GM12878 (cell line): ENCODE data around the gene INHBE. TPM values are rescaled to one million over a fixed set of nuclear protein-coding genes. Genes with fewer than 3 reads are reported as not detected.

ENCODE experiments used
- ATAC-seq: fragments of 200-7000 bp; cut with Tn5 transposase; 3 replicates; pipeline ENCODE4 v1.9.1; 2020; ENCODE audit warnings: mild to moderate bottlenecking, moderate library complexity
- BruUV-seq: library from RNA; stranded (reverse); fragments of 400-500 nt; replicated peaks from 2 replicates; lab custom pipeline; 2021; lab: Mats Ljungman, UMichigan
- CTCF ChIA-PET: fragments of 300-600 bp; sonication (Branson Sonifier 250); formaldehyde crosslinking; extraction: SDS; loops from one replicate; lab custom pipeline; 2021; ENCODE audit warnings: inconsistent platforms; lab: Yijun Ruan, JAX
- POLR2A ChIA-PET: fragments of 350-600 bp; formaldehyde crosslinking; extraction: SDS; loops from one replicate; lab custom pipeline; 2021; ENCODE audit warnings: inconsistent platforms; lab: Charles Lee
- RAD21 ChIA-PET: fragments of 300-600 bp; sonication (Branson Sonifier 250); formaldehyde crosslinking; loops from one replicate; lab custom pipeline; 2023; ENCODE audit warnings: antibody characterized with exemption; ENCODE audit not compliant: unreplicated experiment; lab: Charles Lee
- SMC1A ChIA-PET: fragments of 300-600 bp; sonication (Branson Sonifier 250); formaldehyde crosslinking; loops from one replicate; lab custom pipeline; 2023; ENCODE audit not compliant: unreplicated experiment, uncharacterized antibody; lab: Charles Lee
- DNase-seq: peaks from one replicate; pipeline ENCODE4 v3.0.0-alpha.2; 2011; ENCODE audit warnings: low read depth, low spot score
- FAIRE-seq: peaks from 3 replicates; lab custom pipeline; 2011; peaks lifted over from hg19 to GRCh38; lab: Jason Lieb, UNC
- H2AFZ ChIP-seq: 2 replicates; pipeline ENCODE4 v1.6.0; 2011; ENCODE audit warnings: low read depth, low read length, control low read depth; ENCODE audit not compliant: control insufficient read depth
- H3K27ac ChIP-seq: 2 replicates; pipeline ENCODE4 v1.5.1; 2011; ENCODE audit warnings: control low read depth; ENCODE audit not compliant: control insufficient read depth, insufficient read depth
- H3K27me3 ChIP-seq, 2 experiments: replicated peaks in 1 of 2; 2 replicates each; pipeline versions ENCODE4 v1.6.0 to v1.6.1; 2011; ENCODE audit warnings: low read length in 1 of 2; ENCODE audit not compliant: control insufficient read depth in 2 of 2, insufficient read depth in 2 of 2
- H3K36me3 ChIP-seq, 2 experiments: 2 replicates each; pipeline ENCODE4 v1.5.1; 2011; ENCODE audit warnings: low read length in 1 of 2; ENCODE audit not compliant: control insufficient read depth in 2 of 2, insufficient read depth in 2 of 2
- H3K4me1 ChIP-seq: 2 replicates; pipeline ENCODE4 v1.6.1; 2011; ENCODE audit warnings: mild to moderate bottlenecking, low read length, moderate library complexity, mixed read lengths; ENCODE audit not compliant: control insufficient read depth, insufficient read depth
- H3K4me2 ChIP-seq: 2 replicates; pipeline ENCODE4 v1.6.0; 2011; ENCODE audit warnings: control low read depth; ENCODE audit not compliant: control insufficient read depth, insufficient read depth
- H3K4me3 ChIP-seq: fragments of 200-600 bp; sonication (generic); 2 replicates; pipeline ENCODE4 v1.5.1; 2016
- H3K79me2 ChIP-seq: 2 replicates; pipeline ENCODE4 v1.6.0; 2011; ENCODE audit warnings: low read length; ENCODE audit not compliant: control insufficient read depth, insufficient read depth
- H3K9ac ChIP-seq: 2 replicates; pipeline ENCODE4 v1.8.0; 2011; ENCODE audit warnings: low read length, control low read depth, mixed read lengths; ENCODE audit not compliant: control insufficient read depth, insufficient read depth
- H3K9me3 ChIP-seq: replicated peaks from 3 replicates; pipeline ENCODE4 v1.5.1; 2011; ENCODE audit warnings: mild to moderate bottlenecking, low read length; ENCODE audit not compliant: control insufficient read depth, insufficient read depth
- H4K20me1 ChIP-seq: 2 replicates; pipeline ENCODE4 v1.6.0; 2011; ENCODE audit not compliant: control insufficient read depth, insufficient read depth
- CHD1 ChIP-seq: IDR thresholded peaks from 2 replicates; pipeline ENCODE4 v1.6.1; 2012; ENCODE audit warnings: low read depth, low read length, improper control_type of control experiment
- JUND ChIP-seq: IDR thresholded peaks from 2 replicates; pipeline ENCODE4 v1.6.1; 2012; ENCODE audit warnings: low read depth, mild to moderate bottlenecking, low read length, improper control_type of control experiment, moderate library complexity
- KAT2A ChIP-seq: conservative IDR thresholded peaks from 2 replicates; pipeline ENCODE4 v1.6.1; 2011; ENCODE audit warnings: low read depth, low read length; ENCODE audit not compliant: control insufficient read depth
- MTA2 ChIP-seq: fragments of 450-650 bp; IDR thresholded peaks from 2 replicates; pipeline ENCODE4 v1.6.1; 2016; ENCODE audit warnings: low read depth, mild to moderate bottlenecking, moderate library complexity
- NFYA ChIP-seq: IDR thresholded peaks from 2 replicates; pipeline ENCODE4 v1.6.1; 2011; ENCODE audit warnings: low read depth, mild to moderate bottlenecking, low read length, improper control_type of control experiment, borderline replicate concordance
- NFYB ChIP-seq: IDR thresholded peaks from 2 replicates; pipeline ENCODE4 v1.6.1; 2011; ENCODE audit warnings: low read depth, mild to moderate bottlenecking, low read length, improper control_type of control experiment, moderate library complexity; ENCODE audit not compliant: insufficient read depth
- SIN3A ChIP-seq: IDR thresholded peaks from 2 replicates; pipeline ENCODE4 v1.6.1; 2012; ENCODE audit warnings: low read depth, low read length, improper control_type of control experiment
- SMC3 ChIP-seq: IDR thresholded peaks from 2 replicates; pipeline ENCODE4 v1.6.1; 2011; ENCODE audit warnings: low read length, improper control_type of control experiment, borderline replicate concordance
- SREBF1 ChIP-seq: IDR thresholded peaks from 2 replicates; pipeline ENCODE4 v1.6.1; 2012; ENCODE audit warnings: mild to moderate bottlenecking, low read length
- ZSCAN29 ChIP-seq: fragments of 450-650 bp; IDR thresholded peaks from 2 replicates; pipeline ENCODE4 v1.6.1; 2017; ENCODE audit warnings: mild to moderate bottlenecking, moderate library complexity
- WGBS: methylation state at CpG from one replicate; pipeline ENCODE4 v1.1.6; 2016; ENCODE audit warnings: low lambda C conversion rate; ENCODE audit not compliant: insufficient replicate concordance, insufficient coverage; ENCODE audit errors: missing lambda C conversion rate; 5-methylcytosine and 5-hydroxymethylcytosine counted together
- in situ Hi-C: fragments of 300-500 bp; cut with MboI; formaldehyde crosslinking; loops from 9 replicates; pipeline ENCODE4 v1.14.3; 2018; ENCODE audit warnings: mixed read lengths
- intact Hi-C: fragments of 100-400 bp; cut with micrococcal nuclease; formaldehyde crosslinking; loops from one replicate; pipeline ENCODE4 v1.14.2; 2022; ENCODE audit not compliant: unreplicated experiment
- polyA plus RNA-seq, 11 experiments: library from polyadenylated mRNA; depleted of rRNA in 4 of 11; unstranded in 6 of 11; stranded (reverse) in 5 of 11; fragments of >200 nt; fragmentation: Nextera tagmentation in 4 of 11; fragmentation: Illumina TruSeq in 1 of 11; extraction: Ambion mirVana in 4 of 11; extraction: Trizol in 1 of 11; gene quantifications; 1 replicate in 1 of 11; 2 replicates in 10 of 11; pipeline versions ENCODE4 v1.2.1 to v1.2.3, GENCODE V29; 2011 to 2016; ENCODE audit warnings: inconsistent platforms in 2 of 11, missing spikeins in 2 of 11, low read depth in 1 of 11
- total RNA-seq, 4 experiments: library from RNA; depleted of rRNA in 3 of 4; stranded (reverse); fragments of >200 nt in 3 of 4; fragmentation: Illumina TruSeq in 1 of 4; extraction: Trizol in 1 of 4; gene quantifications; 2 replicates each; pipeline versions ENCODE4 v1.2.1 to v1.2.3, GENCODE V29; 2013 to 2021
- TF ChIP-seq, protein P1 (sequence below): IDR thresholded peaks from 2 replicates; pipeline ENCODE4 v1.6.1; 2011; ENCODE audit warnings: low read depth, low read length, improper control_type of control experiment, borderline replicate concordance
- TF ChIP-seq, protein P2 (sequence below): fragments of 450-650 bp; IDR thresholded peaks from 2 replicates; pipeline ENCODE4 v1.6.1; 2018; ENCODE audit warnings: borderline replicate concordance, mild to moderate bottlenecking; ENCODE audit not compliant: partially characterized antibody
- TF ChIP-seq, protein P3 (sequence below): IDR thresholded peaks from 2 replicates; pipeline ENCODE4 v1.6.1; 2012; ENCODE audit warnings: low read depth, low read length, improper control_type of control experiment
- TF ChIP-seq, protein P4 (sequence below): fragments of 150-350 bp; IDR thresholded peaks from 2 replicates; pipeline ENCODE4 v1.6.1; 2014; ENCODE audit warnings: mild to moderate bottlenecking, low read depth, low read length
- TF ChIP-seq, protein P5 (sequence below): fragments of 450-650 bp; IDR thresholded peaks from 2 replicates; pipeline ENCODE4 v1.6.1; 2017; ENCODE audit warnings: antibody characterized with exemption, mild to moderate bottlenecking, moderate library complexity

The INHBE gene
- total and polyA plus RNA-seq, 10 of the 15 experiments (the other 5 are each of a cell fraction or from before 2014, with no cell fraction given), result 0.09 to 2.5 (median 0.37) TPM

DNA sequence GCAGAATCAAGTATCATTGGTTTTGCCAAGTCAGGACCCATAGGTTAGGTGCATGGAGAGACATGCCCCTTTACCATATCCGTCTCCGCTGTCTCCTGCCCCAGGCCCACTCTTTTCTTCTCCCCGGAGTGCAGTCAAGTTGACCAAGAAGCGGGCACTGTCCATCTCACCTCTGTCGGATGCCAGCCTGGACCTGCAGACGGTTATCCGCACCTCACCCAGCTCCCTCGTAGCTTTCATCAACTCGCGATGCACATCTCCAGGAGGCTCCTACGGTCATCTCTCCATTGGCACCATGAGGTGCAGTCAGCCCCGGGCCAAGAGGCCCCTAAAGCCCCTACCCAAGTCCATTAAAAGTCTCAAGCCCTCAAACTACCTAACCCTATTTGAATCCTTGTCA, 9.5 kb downstream of the INHBE start:
- intact Hi-C loops, result loop anchor here (5.0 kb wide), 1 partner anchor 58 kb away; the partner anchor contains the start of genes DDIT3 and MBD6
- ChIA-PET RAD21 (interaction anchor here (0.5 to 4.7 kb wide), 2 partner anchors 11 to 184 kb away, joined by 3 to 35 read pairs; partner anchors contain the start of gene INHBE), CTCF (interaction anchor here (1.1 to 7.5 kb wide), 4 partner anchors 9 to 219 kb away, joined by 3 to 114 read pairs (median 4); partner anchors contain the start of genes ARHGAP9 and INHBE), SMC1A (interaction anchor here (1.5 kb wide), 1 partner anchor 199 kb away, joined by 5 read pairs; no protein-coding TSS in a partner anchor), POLR2A (interaction anchor here (0.5 to 1.8 kb wide), 3 partner anchors 13 to 76 kb away, joined by 5 to 8 read pairs (median 5); no protein-coding TSS in a partner anchor)
- Histone ChIP-seq H3K27ac (no peak overlapping the region), H2AFZ (no peak overlapping the region), H3K36me3 (peaks cover 0 to 7% of the 10 kb centered on the region in 2 experiments; a peak in 1 of 4 replicates), H3K9ac (no peak overlapping the region), H3K4me1 (peaks cover 31% of the 10 kb centered on the region), H3K79me2 (no peaks in the 10 kb centered on the region), H3K4me3 (no peak overlapping the region), H3K27me3 (0 out of 4 replicates have a peak, but pooled peaks cover 0 to 4% of the 10 kb centered on the region in 2 experiments), H3K4me2 (no peak overlapping the region), H3K9me3 (no peaks in the 10 kb centered on the region), H4K20me1 (0 out of 2 replicates have a peak, but pooled peaks cover 2% of the 10 kb centered on the region)
- BruUV-seq, result no TSS peak
- FAIRE-seq (no peak), ATAC-seq (no peak), DNase-seq (no peak)
- in situ Hi-C loops, result no loop called here
- WGBS, result 96% methylated on average over 12 of the region's 12 CpGs
- TF ChIP-seq SREBF1, result no peak
- TF ChIP-seq NFYB, result no peak
- TF ChIP-seq, protein P1, sequence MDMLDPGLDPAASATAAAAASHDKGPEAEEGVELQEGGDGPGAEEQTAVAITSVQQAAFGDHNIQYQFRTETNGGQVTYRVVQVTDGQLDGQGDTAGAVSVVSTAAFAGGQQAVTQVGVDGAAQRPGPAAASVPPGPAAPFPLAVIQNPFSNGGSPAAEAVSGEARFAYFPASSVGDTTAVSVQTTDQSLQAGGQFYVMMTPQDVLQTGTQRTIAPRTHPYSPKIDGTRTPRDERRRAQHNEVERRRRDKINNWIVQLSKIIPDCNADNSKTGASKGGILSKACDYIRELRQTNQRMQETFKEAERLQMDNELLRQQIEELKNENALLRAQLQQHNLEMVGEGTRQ, result no peak
- TF ChIP-seq SIN3A, result no peak
- TF ChIP-seq JUND, result no peak
- TF ChIP-seq NFYA, result no peak
- TF ChIP-seq SMC3, result no peak
- no peak for TF ChIP-seq CHD1
- TF ChIP-seq, protein P2, sequence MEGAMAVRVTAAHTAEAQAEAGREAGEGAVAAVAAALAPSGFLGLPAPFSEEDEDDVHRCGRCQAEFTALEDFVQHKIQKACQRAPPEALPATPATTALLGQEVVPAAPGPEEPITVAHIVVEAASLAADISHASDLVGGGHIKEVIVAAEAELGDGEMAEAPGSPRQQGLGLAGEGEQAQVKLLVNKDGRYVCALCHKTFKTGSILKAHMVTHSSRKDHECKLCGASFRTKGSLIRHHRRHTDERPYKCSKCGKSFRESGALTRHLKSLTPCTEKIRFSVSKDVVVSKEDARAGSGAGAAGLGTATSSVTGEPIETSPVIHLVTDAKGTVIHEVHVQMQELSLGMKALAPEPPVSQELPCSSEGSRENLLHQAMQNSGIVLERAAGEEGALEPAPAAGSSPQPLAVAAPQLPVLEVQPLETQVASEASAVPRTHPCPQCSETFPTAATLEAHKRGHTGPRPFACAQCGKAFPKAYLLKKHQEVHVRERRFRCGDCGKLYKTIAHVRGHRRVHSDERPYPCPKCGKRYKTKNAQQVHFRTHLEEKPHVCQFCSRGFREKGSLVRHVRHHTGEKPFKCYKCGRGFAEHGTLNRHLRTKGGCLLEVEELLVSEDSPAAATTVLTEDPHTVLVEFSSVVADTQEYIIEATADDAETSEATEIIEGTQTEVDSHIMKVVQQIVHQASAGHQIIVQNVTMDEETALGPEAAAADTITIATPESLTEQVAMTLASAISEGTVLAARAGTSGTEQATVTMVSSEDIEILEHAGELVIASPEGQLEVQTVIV, result no peak
- TF ChIP-seq MTA2, result no peak
- no peak for TF ChIP-seq KAT2A
- TF ChIP-seq, protein P3, sequence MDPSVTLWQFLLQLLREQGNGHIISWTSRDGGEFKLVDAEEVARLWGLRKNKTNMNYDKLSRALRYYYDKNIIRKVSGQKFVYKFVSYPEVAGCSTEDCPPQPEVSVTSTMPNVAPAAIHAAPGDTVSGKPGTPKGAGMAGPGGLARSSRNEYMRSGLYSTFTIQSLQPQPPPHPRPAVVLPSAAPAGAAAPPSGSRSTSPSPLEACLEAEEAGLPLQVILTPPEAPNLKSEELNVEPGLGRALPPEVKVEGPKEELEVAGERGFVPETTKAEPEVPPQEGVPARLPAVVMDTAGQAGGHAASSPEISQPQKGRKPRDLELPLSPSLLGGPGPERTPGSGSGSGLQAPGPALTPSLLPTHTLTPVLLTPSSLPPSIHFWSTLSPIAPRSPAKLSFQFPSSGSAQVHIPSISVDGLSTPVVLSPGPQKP, result no peak
- TF ChIP-seq, protein P4, sequence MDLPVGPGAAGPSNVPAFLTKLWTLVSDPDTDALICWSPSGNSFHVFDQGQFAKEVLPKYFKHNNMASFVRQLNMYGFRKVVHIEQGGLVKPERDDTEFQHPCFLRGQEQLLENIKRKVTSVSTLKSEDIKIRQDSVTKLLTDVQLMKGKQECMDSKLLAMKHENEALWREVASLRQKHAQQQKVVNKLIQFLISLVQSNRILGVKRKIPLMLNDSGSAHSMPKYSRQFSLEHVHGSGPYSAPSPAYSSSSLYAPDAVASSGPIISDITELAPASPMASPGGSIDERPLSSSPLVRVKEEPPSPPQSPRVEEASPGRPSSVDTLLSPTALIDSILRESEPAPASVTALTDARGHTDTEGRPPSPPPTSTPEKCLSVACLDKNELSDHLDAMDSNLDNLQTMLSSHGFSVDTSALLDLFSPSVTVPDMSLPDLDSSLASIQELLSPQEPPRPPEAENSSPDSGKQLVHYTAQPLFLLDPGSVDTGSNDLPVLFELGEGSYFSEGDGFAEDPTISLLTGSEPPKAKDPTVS, result no peak
- TF ChIP-seq, protein P5, sequence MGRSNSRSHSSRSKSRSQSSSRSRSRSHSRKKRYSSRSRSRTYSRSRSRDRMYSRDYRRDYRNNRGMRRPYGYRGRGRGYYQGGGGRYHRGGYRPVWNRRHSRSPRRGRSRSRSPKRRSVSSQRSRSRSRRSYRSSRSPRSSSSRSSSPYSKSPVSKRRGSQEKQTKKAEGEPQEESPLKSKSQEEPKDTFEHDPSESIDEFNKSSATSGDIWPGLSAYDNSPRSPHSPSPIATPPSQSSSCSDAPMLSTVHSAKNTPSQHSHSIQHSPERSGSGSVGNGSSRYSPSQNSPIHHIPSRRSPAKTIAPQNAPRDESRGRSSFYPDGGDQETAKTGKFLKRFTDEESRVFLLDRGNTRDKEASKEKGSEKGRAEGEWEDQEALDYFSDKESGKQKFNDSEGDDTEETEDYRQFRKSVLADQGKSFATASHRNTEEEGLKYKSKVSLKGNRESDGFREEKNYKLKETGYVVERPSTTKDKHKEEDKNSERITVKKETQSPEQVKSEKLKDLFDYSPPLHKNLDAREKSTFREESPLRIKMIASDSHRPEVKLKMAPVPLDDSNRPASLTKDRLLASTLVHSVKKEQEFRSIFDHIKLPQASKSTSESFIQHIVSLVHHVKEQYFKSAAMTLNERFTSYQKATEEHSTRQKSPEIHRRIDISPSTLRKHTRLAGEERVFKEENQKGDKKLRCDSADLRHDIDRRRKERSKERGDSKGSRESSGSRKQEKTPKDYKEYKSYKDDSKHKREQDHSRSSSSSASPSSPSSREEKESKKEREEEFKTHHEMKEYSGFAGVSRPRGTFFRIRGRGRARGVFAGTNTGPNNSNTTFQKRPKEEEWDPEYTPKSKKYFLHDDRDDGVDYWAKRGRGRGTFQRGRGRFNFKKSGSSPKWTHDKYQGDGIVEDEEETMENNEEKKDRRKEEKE, result no peak
- TF ChIP-seq ZSCAN29, result no peak
